HG03342 (cell line): ENCODE data around the gene CEACAM4.
"Not testable (repeated sequence)": the region's sequence is repeated elsewhere in the genome, so short reads cannot be mapped to it uniquely, and the experiment has no call there.

ENCODE experiments used
- ATAC-seq: cut with Tn5 transposase; IDR thresholded peaks from one replicate; pipeline ENCODE4 v1.9.1; 2021; ENCODE audit warnings: mild to moderate bottlenecking, moderate library complexity; ENCODE audit not compliant: unreplicated experiment

Gene CEACAM4

DNA sequence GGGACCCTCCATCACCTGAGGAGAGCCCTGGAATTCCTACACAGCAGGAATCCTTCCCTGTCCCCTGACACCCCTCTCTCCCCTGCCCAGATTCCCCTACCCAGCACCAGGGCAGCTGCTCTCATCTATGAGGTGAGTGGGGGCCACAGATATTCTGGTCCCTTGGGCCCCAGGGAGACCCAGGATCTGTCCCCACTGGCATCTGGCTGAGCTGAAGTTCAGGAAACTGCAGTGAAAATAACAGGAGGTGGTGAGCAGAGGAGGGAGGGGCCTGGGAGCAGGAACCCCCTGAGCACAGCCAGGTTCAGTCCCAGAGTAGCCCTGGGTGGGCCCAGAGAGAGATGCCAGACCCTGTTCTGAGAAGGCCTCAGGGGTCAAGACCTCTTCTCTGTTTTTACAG lies 40.8 kb downstream of the CEACAM4 start:
- ATAC-seq: no peak

DNA sequence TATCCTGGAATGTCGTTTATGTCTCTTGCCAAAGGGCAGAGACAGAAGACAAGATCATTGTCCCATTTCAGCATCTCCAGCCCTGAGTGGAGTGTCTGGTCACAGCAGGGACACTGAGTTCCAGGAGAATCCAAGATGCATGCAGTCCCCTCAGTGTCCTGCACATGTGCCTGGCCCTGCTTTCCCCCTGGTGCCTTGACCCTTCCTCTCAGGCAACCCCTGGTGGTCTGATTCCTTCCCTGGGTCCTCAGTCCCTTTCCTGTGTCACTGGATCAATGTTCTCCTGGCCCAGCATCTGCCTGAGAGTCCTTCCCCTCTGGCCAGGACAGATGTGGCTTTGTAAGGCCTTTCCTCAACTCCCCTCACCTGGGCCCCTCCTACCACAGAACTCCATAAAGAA lies 41.9 kb downstream of the CEACAM4 start:
- no peak for ATAC-seq

DNA sequence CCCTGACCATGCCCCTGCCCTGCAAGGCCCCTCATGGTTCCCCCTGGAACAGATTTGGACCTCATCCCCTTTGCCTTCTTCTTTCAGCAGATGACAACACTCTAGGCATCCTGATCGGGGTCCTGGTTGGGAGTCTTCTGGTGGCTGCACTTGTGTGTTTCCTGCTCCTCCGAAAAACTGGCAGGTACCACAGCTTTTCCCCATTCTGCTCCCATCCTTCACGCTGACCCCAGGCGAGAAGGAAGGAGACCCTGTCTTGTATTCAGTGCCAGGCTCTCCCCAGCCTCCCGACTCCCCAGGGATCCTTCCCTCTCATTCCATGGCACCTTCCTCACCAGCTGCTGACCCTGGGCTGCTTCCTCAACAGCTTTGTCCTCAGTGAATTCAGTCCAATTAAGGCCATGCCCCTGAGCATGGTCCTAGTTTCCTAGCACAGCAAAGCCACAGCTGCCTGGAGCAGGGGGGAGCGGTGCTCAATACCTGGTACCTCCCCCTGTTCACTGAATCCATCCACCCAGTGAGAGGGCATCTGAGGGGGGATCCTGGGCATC lies 42.5 kb downstream of the CEACAM4 start:
- no peak for ATAC-seq

DNA sequence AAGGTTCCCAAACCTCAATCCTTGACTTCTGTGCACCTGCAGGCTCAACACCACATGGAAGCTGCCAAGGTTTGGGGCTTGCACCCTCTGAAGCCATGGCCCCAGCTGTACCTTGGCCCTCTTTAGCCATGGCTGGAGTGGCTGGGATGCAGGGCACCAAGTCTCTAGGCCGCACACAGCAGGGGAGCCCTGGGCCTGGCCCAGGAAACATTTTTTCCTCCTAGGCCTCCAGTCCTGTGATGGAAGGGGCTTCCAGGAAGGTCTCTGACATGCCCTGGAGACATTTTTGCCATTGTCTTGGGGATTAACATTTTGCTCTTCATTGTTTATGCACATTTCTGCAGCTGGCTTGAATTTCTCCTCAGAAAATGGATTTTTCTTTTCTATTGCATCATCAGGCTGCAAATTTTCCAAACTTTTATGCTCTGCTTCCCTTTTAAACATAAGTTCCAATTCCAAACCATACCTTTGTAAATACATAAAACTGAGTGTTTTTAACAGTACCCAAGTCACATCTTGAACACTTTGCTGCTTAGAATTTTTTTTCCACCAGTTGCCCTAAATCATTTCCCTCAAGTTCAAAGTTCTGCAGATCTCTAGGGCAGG lies 44.2 kb downstream of the CEACAM4 start:
- not testable (repeated sequence) for ATAC-seq

DNA sequence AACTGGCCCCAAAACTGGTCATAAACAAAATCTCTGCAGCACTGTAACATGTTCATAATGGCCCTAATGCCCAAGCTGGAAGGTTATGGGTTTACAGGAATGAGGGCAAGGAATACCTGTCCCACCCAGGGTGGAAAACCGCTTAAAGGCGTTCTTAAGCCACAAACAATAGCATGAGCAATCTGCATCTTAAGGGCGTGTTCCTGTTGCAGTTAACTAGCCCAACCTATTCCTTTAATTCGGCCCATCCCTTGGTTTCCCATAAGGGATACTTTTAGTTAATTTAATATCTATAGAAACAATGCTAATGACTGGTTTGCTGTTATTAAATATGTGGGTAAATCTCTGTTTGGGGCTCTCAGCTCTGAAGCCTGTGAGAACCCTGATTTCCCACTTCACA lies 45.8 kb downstream of the CEACAM4 start:
- not testable (repeated sequence) for ATAC-seq

DNA sequence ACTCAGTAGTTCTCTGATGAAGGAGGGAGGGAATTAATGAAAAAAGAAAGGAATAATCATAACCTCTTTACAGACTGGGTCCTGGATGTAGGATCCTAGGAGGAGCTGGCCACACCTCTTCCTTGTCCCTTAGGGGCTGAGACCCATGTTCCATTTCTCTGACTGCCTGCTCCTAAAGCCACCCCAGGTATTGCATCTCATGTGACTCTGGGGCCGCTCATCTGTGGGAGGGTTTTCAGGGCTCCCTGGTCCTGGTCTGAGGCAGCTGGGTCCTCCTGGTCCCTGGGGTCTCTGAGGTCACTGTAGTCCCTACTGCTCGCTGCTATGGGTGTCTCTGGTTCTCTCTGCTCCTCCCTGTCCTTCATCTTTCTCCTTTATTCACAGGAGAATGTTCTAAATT lies 48.0 kb downstream of the CEACAM4 start:
- no peak for ATAC-seq

DNA sequence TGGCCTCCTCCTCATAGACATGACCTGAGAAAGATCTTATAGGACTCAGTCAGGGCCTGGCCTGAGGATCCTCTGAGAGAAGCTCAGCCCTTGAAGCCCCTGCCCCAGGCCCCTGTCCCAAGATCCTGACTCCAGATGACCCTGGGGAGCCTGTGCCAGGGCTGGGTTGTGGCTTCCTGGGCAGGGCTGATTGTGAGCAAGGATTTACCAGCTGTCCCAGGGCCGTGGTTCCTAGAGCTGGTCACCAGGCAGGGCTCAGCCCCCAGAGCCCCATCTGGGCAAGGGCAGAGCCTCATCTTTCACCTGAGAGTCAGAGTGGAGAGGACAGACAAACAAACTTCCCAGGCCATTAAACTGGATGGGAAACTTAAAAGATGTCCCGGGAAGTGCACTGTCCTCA lies 49.0 kb downstream of the CEACAM4 start:
- ATAC-seq: no peak

DNA sequence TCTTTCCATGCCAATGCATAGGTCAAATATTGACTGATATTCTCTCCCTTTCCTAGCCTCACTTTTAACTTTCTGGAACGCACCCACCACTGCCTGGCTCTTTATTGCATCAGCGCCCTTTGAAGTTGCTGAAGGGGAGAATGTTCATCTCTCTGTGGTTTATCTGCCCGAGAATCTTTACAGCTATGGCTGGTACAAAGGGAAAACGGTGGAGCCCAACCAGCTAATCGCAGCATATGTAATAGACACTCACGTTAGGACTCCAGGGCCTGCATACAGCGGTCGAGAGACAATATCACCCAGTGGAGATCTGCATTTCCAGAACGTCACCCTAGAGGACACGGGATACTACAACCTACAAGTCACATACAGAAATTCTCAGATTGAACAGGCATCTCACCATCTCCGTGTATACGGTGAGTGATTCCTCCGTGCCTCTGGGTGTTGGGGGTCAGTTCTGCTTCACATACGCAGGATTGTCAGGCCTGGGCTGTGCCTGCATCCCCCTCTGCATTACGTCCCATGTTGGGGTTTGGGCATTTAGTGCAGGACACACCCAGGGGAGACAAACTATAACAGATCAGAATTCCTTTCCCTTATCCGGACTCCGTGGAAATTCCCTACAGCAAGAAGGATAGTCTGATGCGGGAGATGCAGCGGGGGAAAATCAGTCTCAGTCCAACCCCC lies 49.6 kb downstream of the CEACAM4 start:
- no peak for ATAC-seq

DNA sequence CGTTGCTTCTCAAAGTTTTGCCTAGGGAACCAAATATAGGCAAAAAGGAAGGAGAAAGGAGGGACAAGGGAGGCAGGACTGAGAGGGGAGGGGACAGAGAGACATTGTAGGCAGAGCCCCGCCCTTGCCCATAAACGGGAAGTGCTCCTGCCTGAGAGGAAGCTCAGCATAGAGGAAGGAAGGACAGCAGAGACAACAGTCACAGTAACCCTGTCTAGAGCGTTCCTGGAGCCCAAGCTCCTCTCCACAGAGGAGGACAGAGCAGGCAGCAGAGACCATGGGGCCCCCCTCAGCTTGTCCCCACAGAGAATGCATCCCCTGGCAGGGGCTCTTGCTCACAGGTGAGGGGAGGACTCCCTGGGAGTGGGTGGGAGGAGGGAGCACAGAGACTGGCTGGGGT lies 50.9 kb downstream of the CEACAM4 start, which contains the start of gene CEACAM21:
Gene CEACAM21 (plus strand): TSS at position 169 of the 400 bp plus-strand sequence. CDS start 109 bp downstream, at position 278.
- ATAC-seq: peak; percentile 63

DNA sequence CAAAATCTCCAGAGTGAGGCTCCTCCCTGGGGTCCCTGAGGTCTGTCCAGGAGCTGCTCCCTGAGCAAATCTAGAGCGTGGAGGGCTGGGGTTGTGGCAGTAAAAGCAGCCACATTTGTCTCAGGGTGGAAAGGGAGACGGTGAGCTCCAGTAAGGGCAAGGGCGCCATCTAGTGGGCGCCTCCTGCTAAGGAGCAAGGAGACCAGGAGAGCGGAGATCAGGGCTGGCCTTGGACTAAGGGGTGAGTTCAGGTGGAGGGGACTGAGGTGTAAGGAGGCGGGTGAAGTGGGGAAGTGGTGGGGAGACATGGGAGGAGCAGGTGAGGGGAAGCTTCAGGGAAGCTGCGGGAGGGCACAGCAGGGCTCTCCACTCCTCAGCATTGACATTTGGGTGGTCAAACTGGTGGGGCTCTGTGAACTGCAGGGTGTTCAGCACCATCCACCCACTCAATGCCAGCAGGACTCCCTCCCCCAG lies 56.2 kb downstream of the CEACAM4 start:
- ATAC-seq: no peak

DNA sequence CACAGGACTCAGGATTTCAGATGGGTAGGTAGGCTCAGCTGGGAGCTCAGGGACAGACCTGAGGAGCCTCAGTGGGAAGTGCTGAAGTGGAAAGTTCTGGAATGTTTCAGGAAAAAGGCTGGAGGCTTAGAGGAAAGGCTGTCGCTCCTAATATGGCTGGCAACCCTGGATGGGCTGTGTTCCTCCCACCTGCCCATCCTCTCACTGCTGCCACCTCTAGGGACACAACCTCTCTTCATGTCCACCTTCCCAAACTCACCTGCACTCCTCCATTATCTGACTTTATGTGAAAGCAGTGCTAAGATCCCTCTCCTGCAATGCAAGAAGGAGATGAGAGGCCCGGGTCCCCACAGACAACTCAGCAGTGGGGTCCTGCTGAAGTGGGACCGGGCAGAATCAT lies 56.7 kb downstream of the CEACAM4 start:
- no peak for ATAC-seq

DNA sequence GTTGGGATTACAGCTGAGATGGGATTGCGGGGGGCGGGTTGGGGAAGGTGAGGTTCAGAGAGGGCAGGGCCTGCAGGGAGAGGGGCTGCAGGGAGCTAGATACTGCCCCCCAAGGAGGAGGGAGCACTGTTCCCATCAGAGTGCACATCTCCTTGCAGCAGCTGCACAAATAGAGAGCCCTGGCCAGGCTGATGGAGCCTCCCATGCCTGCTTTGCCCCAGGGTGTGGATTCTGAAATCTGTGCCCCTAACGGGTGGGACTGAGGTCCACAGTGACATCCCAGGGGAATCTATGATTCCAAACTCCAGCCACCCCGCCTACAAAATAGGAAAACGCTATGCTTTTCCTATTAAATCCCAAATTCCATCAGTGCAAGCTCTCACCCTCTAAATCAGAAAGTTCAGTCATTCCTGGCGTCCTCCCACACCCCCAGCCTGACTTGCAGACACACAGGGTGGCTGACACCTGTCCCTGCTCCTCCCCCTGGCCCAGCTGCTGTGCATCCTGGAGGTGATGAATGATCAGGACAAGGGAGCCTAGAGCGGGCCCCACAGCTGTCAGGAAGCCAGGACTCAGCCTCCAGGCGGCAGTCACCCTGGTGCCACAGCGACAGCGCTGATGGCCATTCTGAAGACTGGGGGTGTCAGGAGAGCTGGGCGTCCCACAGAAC lies 57.3 kb downstream of the CEACAM4 start:
- ATAC-seq: no peak
